ENCODE measurements around the gene ZFR. TPM values are rescaled to one million over a fixed set of nuclear protein-coding genes. Genes with fewer than 3 reads are reported as not detected.

The ZFR gene
- total RNA-seq, result 48.9 and 55.6 TPM in 2 replicates

DNA sequence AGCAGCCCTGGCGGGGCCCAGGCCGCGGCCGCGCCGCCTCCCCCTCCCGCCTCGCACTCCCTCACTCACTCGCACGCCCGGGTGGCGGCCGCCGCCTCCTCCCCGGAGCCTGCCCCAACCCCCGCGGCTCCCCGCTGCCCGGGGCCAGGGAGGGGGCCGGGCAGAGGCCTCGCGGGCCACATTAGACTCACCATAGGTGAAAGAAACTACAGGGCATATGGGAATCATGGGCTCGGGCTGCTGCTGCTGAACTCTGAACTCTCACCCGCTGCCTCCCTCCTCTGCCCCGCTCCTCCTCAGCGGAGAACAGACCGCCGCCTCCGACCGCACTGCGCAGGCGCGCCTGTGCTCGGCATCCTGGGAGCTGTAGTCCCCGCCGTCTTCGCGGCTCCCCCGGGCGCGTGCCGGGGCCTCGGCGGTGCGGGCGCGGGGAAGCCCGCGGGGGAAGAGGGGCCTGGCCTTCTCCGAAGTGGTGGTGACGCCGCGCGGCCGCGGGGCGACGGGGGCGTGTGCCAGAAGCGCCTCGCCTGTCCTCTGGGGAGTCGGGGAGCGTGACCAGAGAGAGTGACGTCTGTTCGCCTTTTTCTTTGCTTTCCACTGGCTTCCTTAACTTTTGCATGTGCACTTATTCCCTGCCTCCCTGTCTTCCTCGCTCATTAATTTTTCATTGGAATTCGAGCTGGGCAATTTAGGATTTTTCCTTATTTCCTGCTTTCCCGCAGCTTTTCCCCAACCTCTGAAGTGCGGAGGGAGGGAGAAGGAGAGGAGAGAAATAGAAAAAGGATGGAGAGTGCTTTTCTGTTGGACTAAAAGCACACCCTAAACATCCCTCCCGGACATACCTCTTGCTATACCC is at the start of gene ZFR:
ZFR (minus strand) TSS at position 310 of the 856 bp plus-strand sequence; CDS start at position 228, 82 bp downstream.

DNA sequence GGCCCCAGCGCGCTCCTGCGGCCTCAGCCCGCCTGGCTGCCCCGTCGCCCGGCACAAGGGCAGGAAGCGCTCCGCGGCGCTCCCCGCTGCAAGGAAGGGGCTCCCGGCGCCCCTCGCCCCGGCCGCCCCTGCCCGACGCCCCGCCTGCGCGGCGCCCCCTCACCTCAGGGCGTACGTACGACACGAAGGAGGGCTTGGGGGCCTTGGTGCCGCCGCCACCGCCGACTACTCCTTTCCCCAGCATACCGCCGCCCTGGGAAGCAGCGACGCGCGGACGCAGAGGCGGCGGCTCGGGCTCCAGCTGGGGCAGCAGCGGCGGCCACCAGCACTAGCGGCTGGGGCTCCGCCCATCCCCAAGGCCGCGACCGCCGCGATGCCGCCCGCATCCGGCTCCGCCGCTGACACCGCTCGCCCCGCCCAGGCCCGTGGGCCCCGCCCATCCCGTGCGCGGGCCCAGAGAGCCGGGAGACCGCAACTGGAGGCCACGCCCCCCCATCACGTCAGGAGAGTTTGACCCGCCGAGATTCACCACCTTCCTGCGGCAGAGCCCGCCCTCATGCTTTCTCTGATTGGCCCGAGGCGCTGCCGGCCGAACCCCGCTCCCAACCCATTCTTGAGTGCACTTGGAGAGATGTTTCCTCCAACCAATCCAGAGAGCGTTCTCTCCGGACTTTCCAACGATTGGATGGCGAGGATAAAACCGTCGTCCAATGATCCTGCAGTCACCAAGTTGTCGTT is 131.8 kb downstream of the ZFR start, which contains the start of gene MTMR12:
MTMR12 (minus strand) TSS at position 345 of the 738 bp plus-strand sequence; CDS start at position 244, 101 bp downstream.

Other genes starting within 250 kb of the ZFR start
- 9.6 and 10.9 TPM in 2 replicates for gene MTMR12, start 131.8 kb downstream of the ZFR start, total RNA-seq
- gene SUB1, start 140.8 kb upstream of the ZFR start, total RNA-seq, result 123 and 177 TPM in 2 replicates

All from bronchial smooth muscle cell (primary cell).